Right lobe of liver (tissue), 4 donors: ENCODE measurements around the gene SUN1.

ENCODE experiments used
- CTCF ChIP-seq, 4 donors: fragments of 200-600 bp in 3 of 4; fragments of 450-650 bp in 1 of 4; IDR thresholded peaks; one replicate each; pipeline versions ENCODE4 v1.5.1 to v1.8.0; 2016 to 2022; ENCODE audit warnings: antibody characterized with exemption in 4 of 4, mild to moderate bottlenecking in 2 of 4
- POLR2A ChIP-seq: fragments of 450-650 bp; IDR thresholded peaks from one replicate; pipeline ENCODE4 v1.6.1; 2017; ENCODE audit warnings: antibody characterized with exemption, mild to moderate bottlenecking
- donor health status: DM: no; HTN: no; CAD: no.
- donor health status: DM: no; HTN: no; CAD: no.
- donor health status: DM: no; HTN: yes; CAD: no.

- TF ChIP-seq CTCF (IDR thresholded peaks at IDR 0.05) (no peak), POLR2A (no peak)
These were observed 69.3 kb downstream of the SUN1 start for GRCh38 chr7:901388-902154.
